ENCODE data around the gene MKNK2. TPM values are rescaled to one million over a fixed set of nuclear protein-coding genes. Genes with fewer than 3 reads are reported as not detected.

MKNK2 gene
- total and polyA plus RNA-seq, 2 donors (not counting 1 experiment from before 2014, with no cell fraction given), result 440 to 777 TPM

- Histone ChIP-seq H2AFZ (ENCODE audit: insufficient read depth, low read depth, low read length, poor library complexity, severe bottlenecking) (peak overlapping the region; percentile 87), H3K27ac (ENCODE audit: low read length in 2 of 2) (peak overlapping the region; percentile 92 to 97), H3K9me3 (ENCODE audit: control extremely low read depth in 1 of 3, control insufficient read depth in 2 of 3, insufficient read depth in 1 of 3, low read length in 2 of 3) (no peaks in the 10 kb centered on the region), H3K9ac (ENCODE audit: low read length) (peak overlapping the region; percentile 89), H3K4me3 (ENCODE audit: control extremely low read depth in 1 of 5, extremely low read depth in 1 of 5, insufficient read depth in 1 of 5, low read depth in 2 of 5, low read length in 4 of 5) (peak overlapping the region; percentile 8 to 94 (median 84)), H3K27me3 (replicated peaks in 1 of 4; ENCODE audit: control extremely low read depth in 1 of 4, control insufficient read depth in 3 of 4, insufficient read depth in 4 of 4, low read length in 3 of 4) (no peaks in the 10 kb centered on the region), H3K79me2 (ENCODE audit: control insufficient read depth, insufficient read depth, low read length) (peaks cover 61% of the 10 kb centered on the region), H3K4me1 (ENCODE audit: control insufficient read depth in 2 of 2, insufficient read depth in 2 of 2, low read length in 2 of 2) (peaks cover 30 to 67% of the 10 kb centered on the region in 2 donors), H4K20me1 (ENCODE audit: control insufficient read depth, insufficient read depth, low read length, poor library complexity, severe bottlenecking) (no peaks in the 10 kb centered on the region), H3K36me3 (replicated peaks in 1 of 2; ENCODE audit: control extremely low read depth in 1 of 2, control insufficient read depth in 1 of 2, extremely low read depth in 1 of 2, insufficient read depth in 2 of 2, low read length in 1 of 2) (no peaks in the 10 kb centered on the region), H3K4me2 (replicated peaks; ENCODE audit: low read depth, low read length, poor library complexity, severe bottlenecking) (peak overlapping the region; percentile 98)
- Mint-ChIP-seq H3K27ac (peak overlapping the region; percentile 95), H3K9me3 (ENCODE audit: insufficient read depth) (no peaks in the 10 kb centered on the region), H3K4me3 (peak overlapping the region; percentile 95), H3K4me1 (peaks cover 44% of the 10 kb centered on the region), H3K27me3 (no peaks in the 10 kb centered on the region)
- peak; percentile 92 for ATAC-seq (ENCODE audit: low read depth)
- intact Hi-C loops (cut with micrococcal nuclease), result loop anchor here (1.0 kb wide), 2 partner anchors 10 to 35 kb away; partner anchors contain the start of genes IZUMO4, MKNK2 and MOB3A
- WGBS (ENCODE audit: insufficient coverage), result 2% methylated on average over 47 of the region's 50 CpGs
- ChIA-PET CTCF (interaction anchor here (0.7 to 1.0 kb wide), 3 partner anchors 9 to 28 kb away, joined by 3 to 4 read pairs (median 3); no protein-coding TSS in a partner anchor), POLR2A (interaction anchor here (0.5 to 4.3 kb wide), 8 partner anchors 9 to 241 kb away, joined by 3 to 41 read pairs (median 6); partner anchors contain the start of genes IZUMO4, MKNK2 and MOB3A)
- DNase-seq, result peak; percentile 99
- TF ChIP-seq CTCF (IDR thresholded peaks at IDR 0.05) (no peak), EZH2 (IDR thresholded peaks at IDR 0.05; ENCODE audit: borderline replicate concordance, insufficient read depth, low read depth, low read length, poor library complexity, severe bottlenecking) (no peak)
These were observed 10.7 kb upstream of the MKNK2 start for GRCh38 chr19:2061495-2062388.

All from B cell (primary cell).